CD4-positive, CD25-positive, alpha-beta regulatory T cell (primary cell): ENCODE data around the gene GSPT2. TPM values are rescaled to one million over a fixed set of nuclear protein-coding genes. Genes with fewer than 3 reads are reported as not detected.
A peak's percentile ranks its signal among the peaks of the same experiment; 100 is the strongest.

Experiments used
- ATAC-seq, 2 donors: fragments of 150-1000 bp; cut with Tn5 transposase; one replicate each; pipeline ENCODE4 v1.10.0; 2021; ENCODE audit warnings: low read depth in 2 of 2, moderate number of reproducible peaks in 2 of 2, moderate library complexity in 1 of 2
- DNase-seq, 3 donors: peaks; one replicate each; pipeline versions ENCODE4 v3.0.0 to v3.0.0-alpha.2; 2012 to 2022; ENCODE audit warnings: mixed read lengths in 1 of 3
- H3K27ac ChIP-seq: one replicate; pipeline ENCODE4 v1.7.0; 2013; ENCODE audit warnings: mild to moderate bottlenecking, low read length; ENCODE audit not compliant: insufficient read depth, poor library complexity, severe bottlenecking
- H3K27me3 ChIP-seq: one replicate; pipeline ENCODE4 v1.7.0; 2013; ENCODE audit warnings: low read length; ENCODE audit not compliant: control insufficient read depth, insufficient read depth
- H3K36me3 ChIP-seq: one replicate; pipeline ENCODE4 v1.7.0; 2013; ENCODE audit warnings: mild to moderate bottlenecking, low read length, moderate library complexity; ENCODE audit not compliant: control insufficient read depth, insufficient read depth
- H3K4me1 ChIP-seq: 2 replicates; pipeline ENCODE4 v1.7.0; 2013; ENCODE audit warnings: mild to moderate bottlenecking, low read length; ENCODE audit not compliant: insufficient read depth, control insufficient read depth, poor library complexity, severe bottlenecking
- H3K4me3 ChIP-seq: one replicate; pipeline ENCODE4 v1.7.0; 2013; ENCODE audit warnings: low read depth, mild to moderate bottlenecking, low read length, moderate library complexity
- H3K9me3 ChIP-seq, 2 experiments: 1 replicate in 1 of 2; 2 replicates in 1 of 2; pipeline ENCODE4 v1.7.0; 2013; ENCODE audit warnings: low read length in 2 of 2, mild to moderate bottlenecking in 1 of 2, moderate library complexity in 1 of 2; ENCODE audit not compliant: control insufficient read depth in 2 of 2
- H3K27ac Mint-ChIP-seq, 3 donors: one replicate each; pipeline ENCODE4 v1.8.0; 2020 to 2022; ENCODE audit warnings: mild to moderate bottlenecking in 3 of 3, mixed read lengths in 3 of 3, moderate library complexity in 2 of 3
- H3K27me3 Mint-ChIP-seq: one replicate; pipeline ENCODE4 v1.8.0; 2022; ENCODE audit warnings: mild to moderate bottlenecking, mixed read lengths
- H3K36me3 Mint-ChIP-seq: one replicate; pipeline ENCODE4 v1.8.0; 2020; ENCODE audit warnings: mixed read lengths
- H3K4me1 Mint-ChIP-seq, 4 donors: one replicate each; pipeline ENCODE4 v1.8.0; 2020 to 2022; ENCODE audit warnings: mixed read lengths in 4 of 4, mild to moderate bottlenecking in 1 of 4
- H3K4me3 Mint-ChIP-seq, 4 donors: one replicate each; pipeline ENCODE4 v1.8.0; 2020 to 2022; ENCODE audit warnings: mild to moderate bottlenecking in 4 of 4, mixed read lengths in 4 of 4, moderate library complexity in 3 of 4
- H3K9me3 Mint-ChIP-seq, 7 donors: one replicate each; pipeline ENCODE4 v1.8.0; 2020 to 2022; ENCODE audit warnings: mixed read lengths in 7 of 7, mild to moderate bottlenecking in 3 of 7, moderate library complexity in 2 of 7
- polyA plus RNA-seq, 4 donors: library from polyadenylated mRNA; unstranded; fragments of 300-500 nt; fragmentation: Illumina TruSeq; gene quantifications; one replicate each; pipeline ENCODE4 v1.2.3, GENCODE V29; 2021
- total RNA-seq: library from RNA; stranded (reverse); gene quantifications from one replicate; pipeline ENCODE4 v1.2.3, GENCODE V29; 2022

The GSPT2 gene
- total and polyA plus RNA-seq, 5 donors from 2014 or later: 5.4 to 10.9 (median 9.1) TPM

GRCh38 chrX:51742586-51742985 lies 656 bp upstream of the GSPT2 start:
- H3K4me3 ChIP-seq: peak overlapping the region; percentile 75
- no peaks in the 10 kb centered on the region for H3K36me3 ChIP-seq
- peaks cover 7 to 18% (median 16%) of the 10 kb centered on the region in 4 donors for H3K4me1 Mint-ChIP-seq
- H3K36me3 Mint-ChIP-seq: peaks cover 12% of the 10 kb centered on the region
- H3K27me3 Mint-ChIP-seq: peaks cover 6% of the 10 kb centered on the region
- no peak for DNase-seq
- H3K27me3 ChIP-seq: peaks cover 7% of the 10 kb centered on the region
- peaks cover 0 to 28% (median 3%) of the 10 kb centered on the region in 7 donors for H3K9me3 Mint-ChIP-seq
- no peak for ATAC-seq
- peak overlapping the region in 2 of 4 donors; percentile 89 to 93 for H3K4me3 Mint-ChIP-seq
- peaks cover 4% of the 10 kb centered on the region for H3K4me1 ChIP-seq
- peaks cover 17 to 21% of the 10 kb centered on the region in 2 experiments for H3K9me3 ChIP-seq
- H3K27ac ChIP-seq: no peak overlapping the region
- peak overlapping the region in 1 of 3 donors; percentile 16 for H3K27ac Mint-ChIP-seq

- Histone ChIP-seq H3K4me1 (peaks cover 4% of the 10 kb centered on the region), H3K27ac (no peak overlapping the region), H3K9me3 (peaks cover 17 to 33% of the 10 kb centered on the region in 2 experiments), H3K36me3 (no peaks in the 10 kb centered on the region), H3K4me3 (no peak overlapping the region), H3K27me3 (no peaks in the 10 kb centered on the region)
- Mint-ChIP-seq H3K27me3 (no peaks in the 10 kb centered on the region), H3K36me3 (peaks cover 12% of the 10 kb centered on the region), H3K9me3 (peaks cover 0 to 38% (median 1%) of the 10 kb centered on the region in 7 donors), H3K4me3 (no peak overlapping the region), H3K4me1 (peaks cover 7 to 18% (median 16%) of the 10 kb centered on the region in 4 donors), H3K27ac (no peak overlapping the region)
- ATAC-seq (no peak), DNase-seq (no peak)
Measured at GRCh38 chrX:51747671-51748070, 4.4 kb downstream of the GSPT2 start.

GRCh38 chrX:51759055-51759839 lies 16.0 kb downstream of the GSPT2 start:
- Histone ChIP-seq H3K27me3 (peaks cover 7% of the 10 kb centered on the region), H3K4me3 (no peak overlapping the region), H3K27ac (no peak overlapping the region), H3K9me3 (no peaks in the 10 kb centered on the region), H3K36me3 (no peaks in the 10 kb centered on the region), H3K4me1 (no peaks in the 10 kb centered on the region)
- H3K27ac Mint-ChIP-seq: no peak overlapping the region
- ATAC-seq (no peak), DNase-seq (no peak)
- no peaks in the 10 kb centered on the region for H3K9me3 Mint-ChIP-seq
- peaks cover 11% of the 10 kb centered on the region for H3K27me3 Mint-ChIP-seq
- H3K4me3 Mint-ChIP-seq: no peak overlapping the region
- no peaks in the 10 kb centered on the region for H3K36me3 Mint-ChIP-seq
- H3K4me1 Mint-ChIP-seq: no peaks in the 10 kb centered on the region

GRCh38 chrX:51760657-51761056 lies 17.4 kb downstream of the GSPT2 start:
- no peaks in the 10 kb centered on the region for H3K4me1 ChIP-seq
- no peak overlapping the region for H3K27ac ChIP-seq
- Mint-ChIP-seq H3K36me3 (no peaks in the 10 kb centered on the region), H3K27me3 (peaks cover 7% of the 10 kb centered on the region), H3K9me3 (peaks cover 0 to under 1% (median 0%) of the 10 kb centered on the region in 7 donors), H3K27ac (no peak overlapping the region), H3K4me1 (no peaks in the 10 kb centered on the region), H3K4me3 (no peak overlapping the region)
- H3K9me3 ChIP-seq: no peaks in the 10 kb centered on the region
- no peaks in the 10 kb centered on the region for H3K36me3 ChIP-seq
- DNase-seq: no peak
- no peak overlapping the region for H3K4me3 ChIP-seq
- ATAC-seq: no peak
- peaks cover 4% of the 10 kb centered on the region for H3K27me3 ChIP-seq

GRCh38 chrX:51766546-51766945 lies 23.3 kb downstream of the GSPT2 start:
- Histone ChIP-seq H3K27ac (no peak overlapping the region), H3K4me3 (no peak overlapping the region), H3K36me3 (no peaks in the 10 kb centered on the region), H3K27me3 (no peaks in the 10 kb centered on the region), H3K4me1 (no peaks in the 10 kb centered on the region), H3K9me3 (no peaks in the 10 kb centered on the region)
- Mint-ChIP-seq H3K9me3 (peaks cover 0 to 2% (median 0%) of the 10 kb centered on the region in 7 donors), H3K27me3 (no peaks in the 10 kb centered on the region), H3K36me3 (no peaks in the 10 kb centered on the region), H3K4me3 (no peak overlapping the region), H3K27ac (no peak overlapping the region), H3K4me1 (no peaks in the 10 kb centered on the region)
- DNase-seq: no peak
- no peak for ATAC-seq

GRCh38 chrX:51776851-51777250 lies 33.6 kb downstream of the GSPT2 start:
- H3K36me3 ChIP-seq: no peaks in the 10 kb centered on the region
- Mint-ChIP-seq H3K4me1 (no peaks in the 10 kb centered on the region), H3K27ac (no peak overlapping the region)

GRCh38 chrX:51779306-51779705 lies 36.1 kb downstream of the GSPT2 start:
- Mint-ChIP-seq H3K27ac (no peak overlapping the region), H3K4me1 (no peaks in the 10 kb centered on the region), H3K36me3 (no peaks in the 10 kb centered on the region), H3K27me3 (no peaks in the 10 kb centered on the region), H3K9me3 (peaks cover 0 to 2% (median 0%) of the 10 kb centered on the region in 7 donors), H3K4me3 (no peak overlapping the region)
- DNase-seq (no peak), ATAC-seq (no peak)
- Histone ChIP-seq H3K27ac (no peak overlapping the region), H3K4me3 (no peak overlapping the region), H3K9me3 (no peaks in the 10 kb centered on the region), H3K27me3 (peaks cover 3% of the 10 kb centered on the region), H3K4me1 (no peaks in the 10 kb centered on the region), H3K36me3 (no peaks in the 10 kb centered on the region)

More at GRCh38 chrX:51776851-51777250, 33.6 kb downstream of the GSPT2 start:
- H3K4me1 ChIP-seq: no peaks in the 10 kb centered on the region
- H3K4me3 ChIP-seq: no peak overlapping the region
- H3K27ac ChIP-seq: no peak overlapping the region
- no peaks in the 10 kb centered on the region for H3K9me3 ChIP-seq
- ATAC-seq: no peak
- no peaks in the 10 kb centered on the region for H3K36me3 Mint-ChIP-seq
- no peaks in the 10 kb centered on the region for H3K27me3 Mint-ChIP-seq
- H3K9me3 Mint-ChIP-seq: no peaks in the 10 kb centered on the region
- no peak overlapping the region for H3K4me3 Mint-ChIP-seq
- peaks cover 3% of the 10 kb centered on the region for H3K27me3 ChIP-seq
- DNase-seq: no peak

- Histone ChIP-seq H3K4me1 (no peaks in the 10 kb centered on the region), H3K27ac (no peak overlapping the region), H3K27me3 (no peaks in the 10 kb centered on the region), H3K36me3 (no peaks in the 10 kb centered on the region), H3K4me3 (no peak overlapping the region), H3K9me3 (no peaks in the 10 kb centered on the region)
- ATAC-seq: no peak
- H3K4me3 Mint-ChIP-seq: no peak overlapping the region
- H3K27ac Mint-ChIP-seq: no peak overlapping the region
- H3K4me1 Mint-ChIP-seq: no peaks in the 10 kb centered on the region
- peaks cover 0 to 3% (median 0%) of the 10 kb centered on the region in 7 donors for H3K9me3 Mint-ChIP-seq
- peaks cover 13% of the 10 kb centered on the region for H3K27me3 Mint-ChIP-seq
- no peak for DNase-seq
- no peaks in the 10 kb centered on the region for H3K36me3 Mint-ChIP-seq
Measured at GRCh38 chrX:51795136-51795535, 51.9 kb downstream of the GSPT2 start.
